ENCODE measurements around the gene RBAK.
"Not testable (repeated sequence)": the region's sequence is repeated elsewhere in the genome, so short reads cannot be mapped to it uniquely, and the experiment has no call there.

RBAK gene

DNA sequence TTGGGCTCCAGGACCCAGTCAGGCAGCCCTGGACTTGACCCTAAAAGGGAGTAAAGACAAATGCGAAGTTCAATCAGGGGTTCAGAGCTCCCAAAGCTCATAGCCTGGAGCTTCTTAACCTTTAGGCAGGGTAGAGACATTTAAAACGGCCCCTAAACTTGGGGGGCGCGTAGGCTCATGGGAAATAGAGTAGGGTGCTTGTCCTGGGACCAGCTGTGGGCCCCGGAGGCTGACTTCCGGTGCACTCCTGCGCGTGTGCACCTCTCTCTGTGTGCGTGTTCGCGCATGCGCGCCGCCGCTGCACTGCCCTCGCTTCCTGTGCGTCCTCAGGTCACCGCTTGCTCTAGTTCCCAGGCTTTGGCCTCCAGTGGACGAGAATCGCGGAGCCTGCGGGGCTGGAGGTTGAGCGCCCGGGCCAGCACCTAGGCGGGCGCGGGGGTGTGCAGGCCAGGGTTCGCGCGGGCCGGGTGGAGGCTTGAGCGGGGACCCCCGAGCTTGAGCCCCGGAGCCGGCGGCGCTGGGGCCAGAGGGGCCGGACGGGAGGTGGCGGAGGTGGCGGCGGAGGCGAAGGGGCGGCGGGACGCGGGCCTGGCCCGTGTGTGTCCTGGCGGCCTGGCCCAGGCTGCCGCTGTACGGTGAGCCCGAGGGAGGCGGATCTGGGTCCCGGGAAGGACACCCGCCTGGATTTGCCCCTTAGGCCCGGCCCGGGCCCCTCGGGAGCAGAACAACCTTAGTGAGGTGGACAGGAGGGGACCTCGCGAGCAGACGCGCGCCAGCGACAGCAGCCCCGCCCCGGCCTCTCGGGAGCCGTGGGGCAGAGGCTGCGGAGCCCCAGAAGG is at the start of gene RBAK:
Gene RBAK (plus strand): TSS at position 303 of the 839 bp plus-strand sequence. CDS start 2,217 bp downstream, outside the sequence.
- peak; percentile 89 to 90 for DNase-seq

DNA sequence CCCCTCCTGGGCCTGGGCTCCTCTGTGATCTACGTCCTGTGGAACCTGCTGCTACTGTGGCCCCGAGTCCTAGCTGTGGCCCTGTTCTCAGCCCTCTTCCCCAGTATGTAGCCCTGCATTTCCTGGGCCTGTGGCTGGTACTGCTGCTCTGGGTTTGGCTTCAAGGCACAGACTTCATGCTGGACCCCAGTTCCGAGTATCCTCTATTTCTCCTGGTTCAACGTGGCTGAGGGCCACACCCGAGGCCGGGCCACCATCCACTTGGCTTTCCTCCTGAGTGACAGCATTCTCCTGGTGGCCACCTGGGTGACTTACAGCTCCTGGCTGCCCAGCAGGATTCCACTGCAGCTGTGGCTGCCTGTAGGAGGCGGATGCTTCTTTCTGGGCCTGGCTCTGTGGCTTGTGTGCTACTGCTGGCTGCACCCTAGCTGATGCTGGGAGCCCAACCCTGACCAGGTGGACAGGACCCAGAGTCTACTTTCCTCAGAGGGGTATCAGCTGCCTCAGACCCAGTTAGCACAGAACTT is 48.9 kb upstream of the RBAK start:
- DNase-seq = no peak

DNA sequence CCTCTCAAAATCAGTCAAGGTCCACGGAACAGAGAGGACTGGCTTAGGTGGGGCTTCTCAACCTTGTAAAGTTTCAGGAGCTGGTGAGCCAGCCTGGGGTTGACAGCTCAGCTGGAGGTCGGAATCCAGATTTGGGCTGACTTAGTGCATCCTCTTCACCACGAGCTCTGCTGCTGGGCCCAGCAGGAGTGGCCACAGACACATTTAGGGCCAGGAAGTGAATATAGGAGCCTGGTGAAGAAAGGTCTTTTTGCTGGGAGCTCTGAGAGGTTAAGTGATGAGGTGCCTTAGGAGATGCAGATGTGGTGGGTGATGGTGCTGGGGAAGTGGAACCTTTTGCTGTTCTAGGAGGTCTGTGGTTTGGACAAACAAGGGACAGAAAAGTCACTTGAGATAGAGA is 47.4 kb upstream of the RBAK start:
- no peak for DNase-seq

DNA sequence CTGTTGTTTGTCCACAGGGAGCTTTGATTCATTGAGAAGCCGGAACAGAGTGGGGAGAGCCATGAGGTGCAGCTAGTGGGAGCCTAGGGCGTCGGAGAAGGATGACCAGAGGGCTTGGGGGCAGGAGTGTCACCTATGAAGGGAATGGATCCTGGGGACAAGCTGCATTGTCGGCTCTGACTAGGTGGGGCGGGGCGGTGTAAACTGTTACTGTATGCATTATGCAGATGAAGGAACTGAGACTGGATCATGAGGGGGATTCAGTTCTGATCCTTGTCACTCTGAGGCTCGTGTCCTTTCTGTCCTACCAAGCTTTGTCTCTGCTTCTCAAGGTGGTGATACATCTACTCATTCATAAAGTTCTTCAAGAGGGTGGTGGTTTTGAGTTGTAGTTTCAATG is 46.8 kb upstream of the RBAK start:
- no peak for DNase-seq

DNA sequence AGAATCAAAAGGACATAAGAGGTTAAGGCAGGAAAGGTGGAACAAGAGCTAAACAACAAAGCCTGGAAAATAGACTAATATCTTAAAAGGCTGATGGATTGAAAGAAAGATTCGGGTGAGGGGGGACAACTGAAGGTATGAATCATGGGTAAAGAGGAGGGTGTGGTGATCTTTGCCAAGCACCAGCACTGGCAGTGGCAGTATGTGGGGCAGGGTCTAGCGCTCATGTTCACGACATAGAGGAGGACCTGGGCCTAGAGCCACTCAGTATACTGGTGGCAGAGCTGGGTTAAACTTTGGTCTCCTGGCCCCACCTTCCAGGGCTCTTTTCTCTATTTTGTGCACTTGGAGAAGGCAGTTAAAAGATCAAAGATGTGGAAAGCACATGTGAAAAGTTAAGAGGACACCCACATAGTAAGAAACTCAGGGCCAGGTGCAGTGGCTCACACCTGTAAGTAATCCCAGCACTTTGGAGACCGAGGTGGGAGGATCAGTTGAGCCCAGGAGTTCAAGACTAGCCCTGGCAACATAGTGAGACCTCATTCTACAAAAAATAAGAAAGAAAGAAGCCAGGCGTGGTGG is 46.2 kb upstream of the RBAK start:
- no peak for DNase-seq

DNA sequence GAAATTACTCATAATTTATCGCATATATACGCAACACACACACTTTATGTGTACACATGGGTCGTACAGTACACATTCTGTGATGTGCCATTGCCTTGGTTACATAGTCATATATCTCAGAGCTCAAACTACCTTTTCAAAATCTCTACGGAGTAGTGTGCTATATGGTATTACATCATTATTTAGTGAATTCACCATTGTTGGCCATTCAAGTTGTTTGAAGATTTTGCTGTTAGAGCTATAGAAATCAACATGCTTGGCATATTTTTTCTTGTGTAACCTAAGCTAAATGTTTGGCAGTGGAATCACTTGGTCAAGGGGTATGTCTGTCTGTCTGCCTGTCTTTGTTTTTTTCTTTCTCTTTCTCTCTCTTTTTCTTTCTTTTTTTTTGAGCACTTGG is 44.7 kb upstream of the RBAK start:
- no peak for DNase-seq

DNA sequence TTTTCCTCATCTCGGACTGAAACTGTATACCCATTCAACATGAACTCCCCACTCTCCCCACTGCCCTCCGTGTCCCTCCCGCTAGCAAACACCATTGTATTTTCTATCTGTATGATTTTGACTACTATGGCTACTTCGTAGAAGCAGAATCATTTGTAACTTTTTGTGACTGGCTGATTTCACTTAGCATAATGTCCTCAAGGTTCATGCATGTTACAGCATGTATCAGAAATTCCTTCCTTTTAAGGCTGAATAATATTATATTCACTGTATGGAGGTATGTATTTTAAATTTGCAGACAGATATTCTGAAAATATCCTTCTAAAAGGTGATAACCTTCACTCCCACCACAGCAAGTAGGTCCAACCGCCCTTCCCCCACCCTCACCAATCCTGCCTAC is 43.7 kb upstream of the RBAK start:
- no peak for DNase-seq

DNA sequence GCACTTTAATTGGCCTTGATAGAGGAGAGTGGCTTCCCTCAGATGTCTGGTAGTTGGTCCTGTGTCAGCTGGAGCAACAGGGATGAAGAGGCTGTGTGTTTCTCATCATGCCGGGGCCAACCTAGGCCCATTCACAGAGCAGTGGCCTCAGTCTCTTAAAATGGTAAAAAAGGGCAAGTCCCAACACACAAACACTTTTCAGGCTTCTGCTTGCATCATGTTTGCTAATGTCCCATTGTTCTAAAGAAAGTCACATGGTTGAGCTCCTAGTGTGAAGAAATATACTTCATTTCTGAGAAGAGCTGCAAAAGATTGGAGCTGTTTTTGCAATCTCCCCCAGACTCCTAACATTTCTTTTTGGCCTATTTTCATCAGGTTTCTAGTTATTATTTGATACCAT is 40.6 kb upstream of the RBAK start:
- no peak for DNase-seq

DNA sequence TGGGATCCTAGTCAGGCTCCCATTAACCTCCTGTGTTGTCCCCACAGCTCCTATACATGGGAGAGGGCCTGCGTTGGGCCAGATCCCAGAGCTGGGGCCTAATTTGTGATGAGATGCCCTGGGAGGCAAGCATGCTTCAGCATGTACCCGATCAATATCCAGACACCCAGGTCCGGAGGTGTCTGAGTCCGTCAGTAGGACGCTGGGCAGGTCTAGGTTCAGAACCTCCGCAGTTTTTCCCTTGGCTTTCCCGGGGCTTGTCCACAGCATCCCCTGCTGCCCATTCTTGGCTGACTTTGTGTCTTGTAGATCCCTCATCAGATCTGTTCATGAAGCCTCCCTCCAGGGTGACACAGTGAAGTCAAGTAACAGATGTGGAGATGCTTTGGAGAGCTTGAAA is 32.7 kb upstream of the RBAK start:
- no peak for DNase-seq

DNA sequence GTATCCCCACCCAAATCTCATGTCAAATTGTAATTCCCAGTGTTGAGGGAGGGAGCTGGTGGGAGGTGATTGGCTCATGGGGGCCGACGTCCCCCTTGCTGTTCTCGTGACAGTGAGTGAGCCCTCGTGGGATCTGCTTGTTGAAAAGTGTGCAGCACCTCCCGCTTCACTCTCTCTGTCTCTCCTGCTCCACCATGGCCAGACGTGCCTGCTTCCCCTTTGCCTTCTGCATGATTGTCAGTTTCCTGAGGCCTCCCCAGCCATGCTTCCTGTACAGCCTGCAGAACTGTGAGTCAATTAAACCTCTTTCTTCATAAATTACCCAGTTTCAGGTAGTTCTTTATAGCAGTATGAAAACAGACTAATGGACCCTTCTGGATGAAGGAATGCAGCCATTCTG is 29.7 kb upstream of the RBAK start:
- not testable (repeated sequence) for DNase-seq

DNA sequence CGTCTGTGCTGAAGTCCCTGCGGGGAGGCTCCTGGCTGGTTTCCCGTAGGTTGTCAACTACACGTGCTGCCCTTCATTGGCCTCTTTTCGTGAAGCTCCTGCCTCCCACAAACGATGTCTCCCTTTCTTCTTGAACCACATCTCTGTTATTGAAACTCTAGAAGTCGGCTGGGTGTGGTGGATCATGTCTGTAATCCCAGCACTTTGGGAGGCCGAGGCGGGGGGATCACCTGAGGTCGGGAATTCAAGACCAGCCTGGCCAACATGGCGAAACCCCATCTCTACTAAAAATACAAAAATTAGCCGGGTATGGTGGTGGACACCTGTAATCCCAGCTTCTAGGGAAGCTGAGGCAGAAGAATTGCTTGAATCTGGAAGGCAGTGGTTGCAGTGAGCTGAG is 28.0 kb upstream of the RBAK start:
- DNase-seq = not testable (repeated sequence)

DNA sequence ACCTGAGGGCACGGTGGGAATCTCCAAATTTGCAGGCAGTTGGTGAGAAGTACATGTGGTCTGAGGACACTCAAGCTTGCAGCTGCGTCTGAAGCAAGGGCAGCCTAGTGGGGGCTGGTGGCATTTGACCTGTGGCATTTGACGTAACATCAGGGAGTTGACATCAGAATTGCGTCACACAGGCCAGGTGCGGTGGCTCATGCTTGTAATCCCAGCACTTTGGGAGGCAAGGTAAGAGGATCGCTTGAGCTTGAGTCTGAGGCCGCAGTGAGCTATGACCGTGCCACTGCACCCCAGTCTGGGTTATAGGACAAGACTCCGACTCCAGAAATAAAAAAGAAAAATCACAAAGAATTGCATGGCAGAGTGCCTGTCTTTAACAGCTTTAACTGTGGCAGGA is 25.6 kb upstream of the RBAK start:
- DNase-seq = no peak

DNA sequence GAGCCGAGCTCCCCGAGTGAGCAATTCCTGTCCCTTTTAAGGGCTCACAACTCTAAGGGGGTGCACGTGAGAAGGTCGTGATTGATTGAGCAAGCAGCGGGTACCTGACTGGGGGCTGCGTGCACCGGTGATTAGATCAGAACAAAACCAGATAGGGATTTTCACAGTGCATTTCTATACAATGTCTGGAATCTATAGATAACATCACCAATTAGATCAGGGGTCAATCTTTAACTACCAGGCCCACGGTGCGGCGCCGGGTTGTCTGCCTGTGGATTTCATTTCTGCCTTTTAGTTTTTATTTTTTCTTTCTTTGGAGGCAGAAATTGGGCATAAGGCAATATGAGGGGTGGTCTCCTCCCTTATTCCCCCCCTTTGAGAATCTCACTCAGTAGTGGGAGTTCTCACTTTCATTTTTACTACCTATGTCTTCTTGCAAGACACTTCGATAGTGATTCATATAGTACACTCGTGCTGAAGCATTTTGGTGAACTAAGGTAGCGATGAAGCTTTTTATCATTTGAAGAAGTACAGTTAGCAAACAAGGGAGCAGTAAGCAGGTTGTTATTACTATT is 24.6 kb upstream of the RBAK start:
- not testable (repeated sequence) for DNase-seq

DNA sequence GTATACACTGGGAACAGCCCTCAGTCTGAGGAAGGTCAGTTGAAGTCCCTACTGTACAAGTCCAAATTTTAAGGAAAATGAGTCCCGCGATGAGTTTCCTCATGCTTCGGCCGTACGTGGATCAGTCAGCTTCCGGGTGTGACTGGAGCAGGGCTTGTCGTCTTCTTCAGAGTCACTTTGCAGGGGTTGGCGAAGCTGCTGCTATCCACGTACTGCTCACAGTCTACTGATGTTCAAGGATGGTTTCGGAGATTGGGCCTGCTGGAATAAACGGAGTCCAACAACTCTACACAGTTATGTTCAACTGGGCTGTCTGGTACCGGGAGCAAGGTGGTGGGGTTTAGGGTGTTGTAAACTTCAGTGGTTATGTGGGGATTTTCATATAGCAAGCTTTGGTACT is 22.0 kb upstream of the RBAK start:
- DNase-seq = not testable (repeated sequence)

DNA sequence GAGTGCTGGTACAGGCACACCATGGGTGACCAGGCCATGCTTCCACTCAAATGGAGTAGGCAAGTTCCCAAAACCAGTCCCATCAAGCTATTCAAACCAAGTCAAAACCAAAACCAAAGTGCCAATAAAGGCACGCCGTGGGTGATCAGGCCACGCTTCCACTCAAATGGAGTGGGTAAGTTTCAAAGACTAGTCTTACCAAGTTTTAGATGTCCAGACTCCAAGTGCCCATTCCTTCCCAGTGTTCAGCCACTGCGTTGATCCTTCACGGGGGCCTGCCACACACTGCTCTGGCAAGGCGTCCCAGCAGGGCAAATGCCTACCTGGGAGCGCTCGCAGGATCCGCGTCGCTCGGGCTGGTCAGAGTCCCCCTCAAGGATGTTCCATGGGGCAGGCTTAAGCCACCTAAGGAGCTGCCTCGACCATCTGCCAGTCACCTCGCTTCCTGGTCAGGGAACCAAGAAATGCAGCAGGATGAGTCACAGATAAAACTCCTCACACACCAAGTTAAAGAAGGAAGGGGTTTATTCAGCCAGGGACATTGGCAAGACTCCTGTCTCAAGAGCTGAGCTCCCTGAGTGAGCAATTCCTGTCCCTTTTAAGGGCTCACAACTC is 17.8 kb upstream of the RBAK start:
- DNase-seq = not testable (repeated sequence)

DNA sequence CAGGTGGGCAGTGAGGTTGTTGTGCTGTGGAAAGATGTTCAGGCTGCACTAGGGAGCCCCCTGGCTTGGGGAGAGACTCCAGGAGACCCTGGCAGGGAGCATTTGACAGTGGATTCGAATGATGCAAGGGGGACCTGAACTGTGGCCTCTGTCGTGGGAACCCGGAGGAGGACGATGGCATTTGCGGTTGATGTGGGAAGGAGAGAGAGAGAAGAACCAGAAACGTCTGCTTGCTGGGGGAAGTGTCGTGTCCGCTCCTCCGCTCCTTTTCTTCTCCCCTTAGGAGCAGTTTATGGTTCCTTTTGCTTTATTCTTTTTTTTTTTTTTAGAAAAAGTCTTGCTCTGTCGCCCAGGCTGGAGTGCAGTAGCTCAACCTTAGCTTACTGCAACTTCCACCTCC is 12.5 kb upstream of the RBAK start:
- not testable (repeated sequence) for DNase-seq

DNA sequence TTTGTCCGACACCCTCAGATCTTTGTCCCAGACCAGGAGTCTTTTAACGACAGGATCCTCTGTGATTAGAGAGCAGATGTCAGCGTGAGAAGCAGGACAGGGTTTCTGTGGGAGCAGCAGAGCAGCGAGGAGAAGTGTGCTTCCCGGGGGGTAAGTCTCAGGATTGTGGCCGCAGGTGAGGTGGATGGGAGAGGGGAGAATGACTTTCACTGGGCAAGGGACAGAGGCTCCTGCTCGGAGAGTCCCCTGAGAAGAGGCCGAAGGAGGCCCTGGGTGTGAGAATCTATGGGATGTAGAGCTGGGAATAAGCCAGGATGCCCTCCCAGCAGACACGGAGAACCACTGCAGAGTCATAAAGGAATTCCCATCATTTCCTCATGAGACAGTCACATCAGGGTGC is 10.4 kb upstream of the RBAK start:
- DNase-seq = no peak

DNA sequence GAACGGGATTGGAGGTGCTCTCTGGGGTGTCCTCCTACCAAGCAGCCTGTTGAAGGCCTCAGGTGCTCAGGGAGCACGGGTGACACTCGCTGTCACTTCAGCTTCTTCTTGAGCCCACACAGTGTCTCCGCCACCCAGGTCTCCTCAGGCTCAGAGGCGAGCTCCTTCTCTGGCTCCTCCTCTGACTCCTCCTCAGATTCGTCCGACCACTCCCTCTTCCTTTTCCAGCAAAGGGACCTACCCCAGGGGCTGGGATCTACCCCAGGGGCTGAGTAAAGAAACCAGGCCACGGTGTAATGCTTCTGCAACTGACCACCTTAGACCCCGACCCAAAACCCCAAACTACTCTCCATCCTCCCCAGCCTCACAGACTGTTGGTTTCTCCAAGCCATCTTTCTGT is 9.2 kb upstream of the RBAK start:
- no peak for DNase-seq

DNA sequence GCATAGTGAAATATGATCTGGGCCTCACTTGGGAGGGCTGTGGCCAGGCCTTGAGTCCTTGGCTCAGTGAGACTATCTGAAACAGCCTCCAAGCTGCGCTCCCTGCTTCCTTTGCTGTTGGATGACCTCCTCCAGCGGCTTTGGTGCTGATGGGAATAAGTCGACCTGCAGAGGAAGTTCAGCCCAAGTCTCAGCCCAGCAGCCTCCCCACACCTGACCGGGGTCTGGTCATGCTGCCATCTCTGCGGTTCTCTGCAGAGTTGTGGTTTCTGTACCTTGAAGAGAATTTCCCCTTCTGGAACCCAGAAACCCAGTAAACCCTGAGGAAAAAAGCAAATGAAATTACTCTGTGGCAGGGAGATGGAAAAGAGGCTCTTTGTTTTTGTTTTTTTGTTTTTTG is 4.6 kb upstream of the RBAK start:
- DNase-seq = no peak

DNA sequence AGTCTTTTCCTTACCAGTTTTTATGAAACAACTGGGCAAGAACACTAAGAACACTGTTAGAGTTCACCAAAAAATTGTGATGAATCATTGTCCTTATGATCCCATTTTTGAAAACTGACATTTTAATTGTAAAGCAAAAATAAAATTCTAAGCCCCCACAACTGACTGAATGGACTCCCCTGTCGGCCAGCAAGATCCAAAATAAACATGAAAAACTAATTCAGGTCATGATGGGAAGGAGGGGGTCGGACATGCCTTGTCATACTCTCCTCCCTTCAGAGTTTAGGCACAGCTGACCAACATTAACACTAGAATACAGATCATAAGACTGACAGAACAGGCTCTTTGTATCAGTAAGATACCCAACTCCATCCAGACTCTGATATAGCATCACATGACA is 2.0 kb upstream of the RBAK start:
- no peak for DNase-seq

DNA sequence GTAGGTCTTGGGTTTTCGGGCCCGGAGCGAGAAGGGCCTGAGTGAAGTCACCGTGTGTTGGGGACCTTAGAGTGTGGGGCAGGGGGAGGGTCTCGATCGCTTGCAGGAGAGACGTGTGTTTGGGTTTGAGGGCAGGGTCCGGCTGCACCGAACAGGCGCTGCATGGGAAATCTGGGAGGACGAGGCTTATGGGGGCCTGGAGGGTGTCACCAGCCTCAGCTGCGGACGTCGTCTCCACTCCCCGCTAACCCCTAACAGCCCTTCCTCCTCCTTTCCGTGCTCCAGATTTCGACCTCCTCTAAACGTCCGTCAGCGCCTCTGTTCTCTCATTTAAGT is 705 bp downstream of the RBAK start:
- peak in 1 of 2 donors; percentile 23 for DNase-seq

DNA sequence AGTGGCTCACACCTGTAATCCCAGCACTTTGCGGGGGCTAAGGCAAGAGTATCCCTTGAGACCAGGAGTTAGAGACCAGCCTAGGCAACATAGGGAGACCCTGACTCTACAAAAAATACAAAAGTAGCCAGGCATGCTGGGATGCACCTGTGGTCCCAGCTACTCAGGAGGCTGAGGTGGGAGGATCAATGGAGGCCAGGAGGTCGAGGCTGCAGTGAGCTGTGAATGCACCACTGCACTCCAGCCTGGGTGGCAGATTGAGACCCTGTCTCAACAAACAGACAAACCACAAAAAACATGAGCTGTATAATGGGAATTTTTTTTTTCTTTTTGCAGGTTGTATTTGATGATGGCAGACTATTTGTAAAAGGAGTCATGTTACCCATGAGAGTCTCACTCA is 1.5 kb downstream of the RBAK start:
- not testable (repeated sequence) for DNase-seq

DNA sequence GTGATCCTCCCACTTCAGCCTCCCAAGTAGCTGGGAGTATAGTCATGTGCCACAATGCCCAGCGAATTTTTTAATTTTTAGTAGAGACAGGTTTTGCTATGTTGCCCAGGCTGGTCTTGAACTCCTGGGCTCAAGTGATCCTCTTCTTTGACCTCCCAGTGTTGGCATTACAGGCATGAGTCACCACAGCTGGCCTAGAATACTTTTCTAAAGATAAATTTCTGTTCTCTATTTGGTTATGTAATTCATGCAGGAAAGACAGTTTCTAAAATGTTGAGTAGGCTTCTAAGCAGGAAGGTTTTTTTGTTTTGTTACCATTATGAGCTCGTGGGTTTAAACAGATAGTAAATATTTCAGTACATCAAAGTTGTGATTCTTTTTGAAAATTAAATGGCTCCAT is 5.0 kb downstream of the RBAK start:
- no peak for DNase-seq

DNA sequence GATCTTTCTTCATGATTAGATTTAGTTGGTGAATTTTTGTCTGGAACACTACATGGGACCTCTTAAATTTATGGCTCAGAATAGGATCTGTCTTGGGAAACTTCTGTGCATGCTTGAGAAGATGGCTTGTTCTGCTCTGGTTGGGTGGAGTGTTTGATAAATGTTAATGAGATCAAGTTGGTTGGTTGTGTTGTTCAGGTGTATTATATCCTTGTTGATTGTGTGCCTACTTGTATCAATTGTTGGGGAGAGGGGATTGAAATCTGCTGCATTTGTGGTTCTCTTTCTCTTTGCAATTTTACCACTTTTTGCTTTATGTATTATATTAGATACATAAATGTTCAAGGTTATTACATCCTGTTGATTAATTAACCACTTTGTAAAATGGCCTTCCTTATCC is 6.1 kb downstream of the RBAK start:
- not testable (repeated sequence) for DNase-seq

Data from stimulated activated CD4-positive, alpha-beta T cell treated with anti-CD3 and anti-CD28 coated beads, Interleukin-2, amount 100 ng/mL, for 24 hours (primary cell).